Panc1 (cell line): ENCODE data around the gene PTGR1. TPM values are rescaled to one million over a fixed set of nuclear protein-coding genes. Genes with fewer than 3 reads are reported as not detected.
"Not testable (repeated sequence)": the region's sequence is repeated elsewhere in the genome, so short reads cannot be mapped to it uniquely, and the experiment has no call there.

Experiments
- ATAC-seq: fragments of 200-7000 bp; cut with Tn5 transposase; 2 replicates; pipeline ENCODE4 v1.9.1; 2020; ENCODE audit warnings: mild to moderate bottlenecking, moderate library complexity
- BruUV-seq: library from RNA; stranded (reverse); fragments of 400-500 nt; replicated peaks from 2 replicates; lab custom pipeline; 2021; lab: Mats Ljungman, UMichigan
- CTCF ChIA-PET: fragments of 300-600 bp; sonication (Branson Sonifier 250); formaldehyde crosslinking; loops from one replicate; lab custom pipeline; 2022; ENCODE audit warnings: antibody characterized with exemption; lab: Charles Lee
- POLR2A ChIA-PET: fragments of 300-600 bp; sonication (Branson Sonifier 250); formaldehyde crosslinking; loops from one replicate; lab custom pipeline; 2022; ENCODE audit warnings: antibody characterized with exemption; lab: Charles Lee
- DNase-seq: peaks from one replicate; pipeline ENCODE4 v3.0.0-alpha.2; 2010; ENCODE audit warnings: low read depth, low spot score
- H3K27ac ChIP-seq: 2 replicates; pipeline ENCODE4 v1.5.1; 2011; ENCODE audit warnings: mild to moderate bottlenecking, low read length, inconsistent platforms
- H3K27me3 ChIP-seq: fragments of 200-500 bp; sonication (Bioruptor generic); 2 replicates; pipeline ENCODE4 v1.6.0; 2014; ENCODE audit warnings: low read length, inconsistent platforms; ENCODE audit not compliant: control insufficient read depth, insufficient read depth
- H3K36me3 ChIP-seq: fragments of 200-500 bp; sonication (Bioruptor generic); 2 replicates; pipeline ENCODE4 v1.5.1; 2014; ENCODE audit warnings: inconsistent platforms, mild to moderate bottlenecking, low read length, moderate library complexity; ENCODE audit not compliant: control insufficient read depth, insufficient read depth
- H3K4me1 ChIP-seq: 2 replicates; pipeline ENCODE4 v1.5.1; 2011; ENCODE audit warnings: inconsistent platforms, mild to moderate bottlenecking, low read length, moderate library complexity; ENCODE audit not compliant: control insufficient read depth, insufficient read depth
- H3K4me3 ChIP-seq, 2 experiments: 2 replicates each; pipeline ENCODE4 v1.5.1; 2011 to 2012; ENCODE audit warnings: low read depth in 2 of 2, low read length in 2 of 2, mild to moderate bottlenecking in 2 of 2, inconsistent platforms in 1 of 2, moderate library complexity in 1 of 2
- H3K9me3 ChIP-seq: fragments of 200-500 bp; sonication (Bioruptor generic); 2 replicates; pipeline ENCODE4 v1.5.1; 2014; ENCODE audit warnings: low read depth, mild to moderate bottlenecking, inconsistent platforms, low read length, moderate library complexity; ENCODE audit not compliant: control insufficient read depth, insufficient read depth
- CTCF ChIP-seq: fragments of 450-650 bp; IDR thresholded peaks from 2 replicates; pipeline ENCODE4 v1.5.1; 2017; ENCODE audit warnings: mild to moderate bottlenecking
- POLR2AphosphoS5 ChIP-seq: IDR thresholded peaks from 2 replicates; pipeline ENCODE4 v1.6.1; 2012; ENCODE audit warnings: mild to moderate bottlenecking, low read depth, low read length, moderate library complexity
- REST ChIP-seq, 2 experiments: IDR thresholded peaks; 2 replicates each; pipeline ENCODE4 v1.6.1; 2011 to 2012; ENCODE audit warnings: low read depth in 2 of 2, control low read depth in 1 of 2, low read length in 1 of 2, mild to moderate bottlenecking in 1 of 2, moderate library complexity in 1 of 2; ENCODE audit not compliant: insufficient read depth in 1 of 2
- SIN3A ChIP-seq: IDR thresholded peaks from 2 replicates; pipeline ENCODE4 v1.6.1; 2012; ENCODE audit warnings: low read depth, mild to moderate bottlenecking, low read length, moderate library complexity, borderline replicate concordance; ENCODE audit not compliant: insufficient read depth
- TCF7L2 ChIP-seq: IDR thresholded peaks from 2 replicates; pipeline ENCODE4 v1.6.1; 2011; ENCODE audit warnings: mild to moderate bottlenecking, low read depth, low read length, inconsistent platforms
- in situ Hi-C: cut with HindIII; loops from 2 replicates; pipeline ENCODE4 v1.10.0; 2016; ENCODE audit warnings: low sequenced_read_pairs, low pct_unique_long_range_greater_than_20kb
- intact Hi-C: fragments of 100-400 bp; cut with micrococcal nuclease; formaldehyde crosslinking; loops from one replicate; pipeline ENCODE4 v1.10.0; 2022; ENCODE audit not compliant: unreplicated experiment
- total RNA-seq: library from RNA; stranded (reverse); gene quantifications from one replicate; pipeline ENCODE4 v1.2.1, GENCODE V29; 2021; ENCODE audit not compliant: unreplicated experiment

Gene PTGR1
- total RNA-seq, 1 experiment from 2014 or later = 46.0 TPM

GRCh38 chr9:111622626-111623025, 23.2 kb upstream of the PTGR1 start:
- Histone ChIP-seq H3K4me1 (no peaks in the 10 kb centered on the region; the same call in 1 of the 2 replicates), H3K27me3 (no peaks in the 10 kb centered on the region), H3K4me3 (no peak overlapping the region), H3K27ac (no peak overlapping the region), H3K36me3 (no peaks in the 10 kb centered on the region), H3K9me3 (no peaks in the 10 kb centered on the region)
- POLR2A ChIA-PET = interaction anchor here (0.6 kb wide), 1 partner anchor 26 kb away, joined by 12 read pairs; no protein-coding TSS in a partner anchor
- TF ChIP-seq CTCF = no peak
- no peak for TF ChIP-seq TCF7L2
- no peak for TF ChIP-seq REST (IDR thresholded peaks at IDR 0.05; ENCODE audit: insufficient read depth in 1 of 2, low read depth in 2 of 2, low read length in 1 of 2)
- no peak for TF ChIP-seq SIN3A
- no peak for TF ChIP-seq POLR2AphosphoS5
- CTCF ChIA-PET = no interaction called here
- BruUV-seq = no TSS peak
- in situ Hi-C loops = no loop called here
- intact Hi-C loops = no loop called here
- DNase-seq = no peak
- ATAC-seq = no peak

GRCh38 chr9:111621895-111622480, 22.5 kb upstream of the PTGR1 start:
- Histone ChIP-seq H3K4me3 (no peak overlapping the region), H3K36me3 (no peaks in the 10 kb centered on the region), H3K27ac (no peak overlapping the region), H3K9me3 (no peaks in the 10 kb centered on the region), H3K4me1 (no peaks in the 10 kb centered on the region), H3K27me3 (no peaks in the 10 kb centered on the region)
- DNase-seq (peak; percentile 51), ATAC-seq (peak; percentile 93)
- ChIA-PET CTCF (interaction anchor here (0.6 to 1.6 kb wide), 3 partner anchors 9 to 24 kb away, joined by 3 to 28 read pairs (median 5); no protein-coding TSS in a partner anchor), POLR2A (interaction anchor here (0.6 kb wide), 1 partner anchor 26 kb away, joined by 12 read pairs; no protein-coding TSS in a partner anchor)
- intact Hi-C loops (no loop called here), in situ Hi-C loops (no loop called here)
- no TSS peak for BruUV-seq
- TF ChIP-seq SIN3A = no peak
- no peak for TF ChIP-seq POLR2AphosphoS5
- no peak for TF ChIP-seq TCF7L2
- TF ChIP-seq REST (IDR thresholded peaks at IDR 0.05; ENCODE audit: insufficient read depth in 1 of 2, low read depth in 2 of 2, low read length in 1 of 2) = no peak
- peak; percentile 94 for TF ChIP-seq CTCF

- H3K4me1 ChIP-seq, H3K27me3 ChIP-seq, POLR2A ChIA-PET, intact Hi-C loops, BruUV-seq, H3K36me3 ChIP-seq, CTCF ChIA-PET, H3K27ac ChIP-seq, H3K4me3 ChIP-seq, DNase-seq, ATAC-seq, H3K9me3 ChIP-seq, in situ Hi-C loops: not testable (repeated sequence)
Observed at GRCh38 chr9:111617349-111617748, 17.9 kb upstream of the PTGR1 start.
